G401.6 (cell line): ENCODE measurements around the gene TMIGD3.

ENCODE experiments used
- FAIRE-seq: peaks from 2 replicates; lab custom pipeline; 2012; peaks lifted over from hg19 to GRCh38; lab: Jason Lieb, UNC

The TMIGD3 gene

DNA sequence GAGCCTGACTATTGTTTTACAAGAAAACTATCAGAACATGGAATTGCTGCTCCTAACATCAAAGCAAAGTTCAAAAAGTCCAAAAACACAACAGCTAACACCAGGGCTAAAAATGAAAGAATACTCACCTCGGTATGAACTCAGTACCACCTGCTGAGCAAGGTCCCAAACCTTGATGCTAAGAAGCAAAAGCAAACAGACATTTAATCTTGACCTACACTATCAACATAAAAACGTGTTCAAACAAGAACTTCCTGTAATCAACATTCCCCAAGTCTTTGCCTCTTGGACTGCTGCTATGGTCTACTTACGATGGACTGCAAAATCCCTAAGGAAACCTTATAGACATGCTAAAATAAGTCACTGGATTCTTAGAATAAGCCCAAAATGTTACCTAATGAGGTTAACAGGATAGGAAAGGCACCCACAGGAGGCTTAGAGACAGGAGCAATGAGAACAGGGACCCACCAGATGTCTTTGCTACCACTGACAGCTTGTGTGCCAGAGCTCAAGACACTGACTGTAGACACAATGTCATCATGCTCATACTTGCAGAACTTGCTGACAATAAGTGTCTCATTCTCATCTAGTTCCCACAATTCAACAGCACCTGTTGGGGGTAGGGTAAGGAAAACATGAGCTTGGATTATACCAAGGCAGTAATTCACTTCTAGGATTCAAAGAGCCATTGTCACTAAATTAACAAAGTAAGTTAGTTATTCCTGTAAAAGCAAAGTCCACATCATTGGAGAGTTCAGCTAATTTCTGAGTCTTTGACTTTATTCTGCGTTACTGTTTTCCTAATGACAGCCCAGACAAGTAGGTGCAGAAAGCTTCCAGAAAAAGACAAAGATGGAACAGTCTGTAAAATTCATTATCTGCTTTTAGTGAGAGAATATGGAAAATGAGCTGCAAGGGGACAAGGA lies 56.2 kb downstream of the TMIGD3 start:
- no peak for FAIRE-seq

DNA sequence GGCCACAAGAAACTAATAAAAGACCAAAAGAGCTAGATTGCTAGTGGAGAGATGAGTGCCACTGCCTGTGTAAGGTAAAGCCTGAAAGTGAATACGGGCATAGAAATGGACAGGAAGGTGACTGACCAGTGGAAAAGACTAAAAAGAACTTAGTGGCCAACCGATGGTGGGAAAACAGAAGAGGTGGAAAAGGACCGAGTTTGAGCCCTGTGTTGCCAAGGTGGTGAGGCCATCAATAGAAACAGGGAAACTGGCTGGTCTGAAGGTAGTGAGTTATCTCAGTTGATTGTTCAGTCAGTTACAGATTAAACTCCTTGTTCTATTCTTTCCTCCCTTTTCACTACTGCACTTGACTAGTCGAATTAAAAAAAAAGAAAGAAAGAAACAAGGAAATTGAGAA lies 56.9 kb downstream of the TMIGD3 start:
- no peak for FAIRE-seq

DNA sequence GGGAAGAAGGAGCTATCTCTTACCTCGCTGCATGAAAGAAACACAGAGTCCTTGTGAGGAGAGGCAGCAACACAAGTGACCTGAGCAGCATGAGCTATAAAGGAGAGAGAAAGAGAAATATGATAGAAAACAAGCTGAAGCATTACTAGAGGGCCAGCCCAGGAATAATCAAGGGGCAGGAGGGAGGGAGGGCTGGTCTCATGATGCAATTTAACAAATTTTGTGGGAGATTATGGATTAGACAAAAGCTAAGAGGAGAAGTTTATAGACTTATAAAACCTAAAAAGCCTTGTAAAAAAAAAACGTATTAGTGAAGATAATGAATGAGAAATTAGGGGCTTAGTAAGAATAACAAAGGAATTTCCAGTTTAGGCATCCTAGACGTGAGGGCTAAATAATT lies 59.4 kb downstream of the TMIGD3 start:
- no peak for FAIRE-seq

DNA sequence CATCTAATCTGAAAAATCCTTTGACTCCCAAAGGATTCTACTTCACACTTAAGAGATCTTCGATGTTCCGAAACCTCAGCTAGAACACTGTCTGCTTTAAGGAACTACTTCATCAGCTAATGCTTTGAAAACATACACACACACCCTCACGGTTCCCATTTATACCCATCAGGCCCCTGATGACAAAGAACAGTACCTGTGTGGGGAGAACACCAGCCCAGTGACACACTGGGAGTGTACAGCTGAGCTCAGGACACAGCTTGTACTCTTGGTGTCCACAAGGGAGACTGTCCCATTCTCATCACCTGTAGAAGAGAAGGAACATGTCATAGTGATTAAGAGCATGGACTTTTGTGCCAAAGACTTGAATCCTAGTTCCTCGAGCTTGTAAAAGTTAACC lies 61.0 kb downstream of the TMIGD3 start:
- no peak for FAIRE-seq

DNA sequence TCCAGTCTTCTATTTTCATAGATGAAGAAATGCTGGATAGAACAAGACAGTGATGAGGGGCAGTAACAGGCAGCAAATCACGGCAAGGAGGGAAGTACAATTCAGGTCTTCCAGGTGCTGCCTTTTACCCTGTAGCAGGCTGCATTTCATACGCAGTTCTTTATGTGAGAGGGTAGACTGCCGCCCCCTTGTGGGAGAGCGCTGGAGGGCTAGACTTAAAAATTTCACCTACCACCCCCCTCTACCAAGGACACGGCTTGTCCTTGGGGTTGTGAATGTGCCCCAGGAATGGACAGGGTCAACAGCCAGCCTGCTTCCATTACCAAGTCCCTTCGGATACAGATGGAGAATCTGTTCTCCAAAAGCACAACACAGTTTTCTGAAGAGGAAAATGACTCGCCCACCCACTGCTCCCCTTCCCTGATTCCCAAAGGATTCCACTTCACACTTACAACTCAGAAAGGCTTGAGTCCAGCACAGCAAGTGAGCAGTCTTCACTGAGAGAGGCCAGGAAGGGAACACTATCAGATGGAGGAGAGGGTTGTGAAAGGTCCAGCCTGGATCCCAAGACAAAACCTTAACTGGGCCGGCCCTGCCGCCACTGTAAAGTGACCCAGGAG lies 61.8 kb downstream of the TMIGD3 start:
- no peak for FAIRE-seq

DNA sequence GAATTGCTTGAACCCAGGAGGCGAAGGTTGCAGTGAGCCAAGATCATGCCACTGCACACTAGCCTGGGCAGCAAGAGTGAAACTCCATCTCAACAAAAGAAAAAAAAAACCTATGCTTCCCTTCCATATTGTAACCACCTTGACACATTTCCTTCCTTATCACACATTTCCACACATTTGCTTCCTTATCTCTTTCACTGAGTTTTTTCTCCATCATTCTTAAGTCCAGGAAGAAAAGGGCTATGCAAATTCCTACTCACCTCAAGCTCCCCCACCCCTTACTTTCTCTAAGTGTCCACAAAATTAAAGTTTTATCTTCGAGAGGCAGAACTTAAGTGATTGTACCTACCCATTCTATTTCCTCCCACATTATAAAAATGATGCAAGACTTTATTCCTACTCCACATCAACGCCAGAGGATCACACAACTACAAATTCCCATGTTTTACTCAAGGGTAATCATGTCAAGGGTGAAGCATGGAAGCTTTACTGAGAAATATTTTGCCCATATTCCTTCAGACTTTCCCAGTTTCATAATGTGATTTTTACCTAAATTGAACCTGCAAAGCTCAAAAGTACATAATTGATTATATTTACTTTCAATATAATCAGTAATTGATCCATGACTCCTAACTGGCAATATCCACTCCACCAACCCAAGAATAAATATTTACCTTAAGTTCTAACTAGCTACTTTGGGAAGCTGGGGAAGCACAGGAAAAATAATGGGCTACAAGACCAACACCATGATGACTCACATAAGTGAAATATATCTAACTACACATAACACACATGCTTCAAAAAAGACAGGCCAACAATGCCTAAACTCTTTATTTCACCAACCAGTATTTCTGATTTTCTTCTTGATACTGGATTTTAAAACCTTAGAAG lies 63.7 kb downstream of the TMIGD3 start:
- no peak for FAIRE-seq

DNA sequence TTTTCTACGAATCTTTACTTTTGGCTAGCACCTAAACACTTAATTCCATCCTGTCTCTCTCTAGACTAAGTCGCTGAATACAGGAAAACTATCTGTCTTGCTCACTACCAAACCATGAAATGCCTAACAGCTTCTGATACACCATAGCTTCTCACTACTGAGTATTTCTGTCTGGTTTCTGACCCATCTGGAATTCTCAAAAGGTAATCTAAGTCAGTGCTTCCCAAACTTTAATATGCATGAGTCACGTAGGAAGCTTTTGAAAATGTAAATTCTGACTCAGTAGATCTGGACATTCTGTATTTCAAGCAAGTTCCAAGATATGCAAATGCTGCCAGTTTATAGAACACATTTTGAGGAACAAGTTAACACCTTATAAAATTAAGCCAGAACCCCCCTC lies 66.7 kb downstream of the TMIGD3 start:
- FAIRE-seq: no peak
